Measurements from ENCODE around the gene ALPI. TPM values are rescaled to one million over a fixed set of nuclear protein-coding genes. Genes with fewer than 3 reads are reported as not detected.
"Not testable (repeated sequence)": the region's sequence is repeated elsewhere in the genome, so short reads cannot be mapped to it uniquely, and the experiment has no call there.

The ALPI gene
- total RNA-seq, 1 experiment from 2014 or later: not detected

DNA sequence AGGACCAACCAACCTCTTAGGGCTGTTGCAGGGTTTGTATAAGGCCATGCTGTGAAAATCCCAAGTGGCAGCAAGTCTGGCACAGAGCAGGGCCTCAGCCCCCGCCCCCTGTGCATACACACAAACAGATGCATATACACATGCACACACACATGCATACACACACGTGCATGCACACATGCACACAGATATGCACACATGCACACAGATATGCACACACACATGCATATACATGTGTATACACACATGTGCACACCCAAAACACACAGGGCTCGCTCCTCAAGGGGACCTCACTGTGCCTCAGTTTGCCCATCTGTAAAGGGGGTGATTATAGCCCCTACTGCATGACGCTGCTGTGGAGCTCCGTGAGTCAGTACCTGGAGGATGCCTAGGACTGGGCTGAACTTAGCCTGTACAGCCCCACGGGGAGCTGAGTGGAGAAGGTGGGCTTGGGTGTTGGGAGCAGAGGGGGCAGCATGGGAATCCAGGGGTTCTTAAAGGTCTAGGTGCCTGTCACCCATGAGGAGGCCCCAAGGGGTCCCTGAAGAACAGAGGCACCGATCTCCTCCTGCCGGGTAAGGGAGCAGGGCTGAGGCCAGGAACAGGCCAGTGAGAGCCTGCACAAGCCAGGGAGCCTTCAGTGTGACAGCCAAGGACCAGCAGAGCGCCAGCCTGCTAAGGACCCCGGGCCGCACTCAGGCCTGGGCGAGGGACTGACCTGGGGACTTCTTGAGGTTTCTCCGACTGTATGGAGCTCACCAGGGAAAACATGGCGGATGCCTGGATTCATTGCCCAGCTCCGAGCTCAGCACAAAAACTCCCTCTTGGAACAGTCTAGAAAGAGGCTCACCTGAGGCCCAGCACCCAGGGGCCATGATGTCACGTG is 24.0 kb upstream of the ALPI start:
- no TSS peak for BruUV-seq (replicated peaks)
- DNase-seq: no peak
- Histone ChIP-seq H3K79me2 (ENCODE audit: low read depth) (no peaks in the 10 kb centered on the region), H3K27ac (no peak overlapping the region), H3K9me3 (ENCODE audit: insufficient read depth, low read depth) (no peaks in the 10 kb centered on the region), H2AFZ (no peak overlapping the region), H3K36me3 (ENCODE audit: low read depth) (no peaks in the 10 kb centered on the region), H3K27me3 (ENCODE audit: insufficient read depth, low read depth) (no peaks in the 10 kb centered on the region), H3K4me1 (replicated peaks; ENCODE audit: insufficient read depth) (peaks cover 10% of the 10 kb centered on the region), H3K9me2 (ENCODE audit: insufficient read depth) (no peaks in the 10 kb centered on the region), H3K4me2 (no peak overlapping the region), H3F3A (ENCODE audit: insufficient read depth, low read depth) (no peaks in the 10 kb centered on the region), H3K4me3 (no peak overlapping the region), H4K20me1 (ENCODE audit: insufficient read depth) (no peaks in the 10 kb centered on the region)
- ChIA-PET POLR2A (ENCODE audit: unreplicated experiment) (no interaction called here), CTCF (interaction anchor here (0.6 kb wide), 2 partner anchors 46 to 59 kb away, joined by 3 to 12 read pairs; no protein-coding TSS in a partner anchor)
- intact Hi-C loops (cut with micrococcal nuclease; ENCODE audit: unreplicated experiment): no loop called here
- TF ChIP-seq, protein P1, sequence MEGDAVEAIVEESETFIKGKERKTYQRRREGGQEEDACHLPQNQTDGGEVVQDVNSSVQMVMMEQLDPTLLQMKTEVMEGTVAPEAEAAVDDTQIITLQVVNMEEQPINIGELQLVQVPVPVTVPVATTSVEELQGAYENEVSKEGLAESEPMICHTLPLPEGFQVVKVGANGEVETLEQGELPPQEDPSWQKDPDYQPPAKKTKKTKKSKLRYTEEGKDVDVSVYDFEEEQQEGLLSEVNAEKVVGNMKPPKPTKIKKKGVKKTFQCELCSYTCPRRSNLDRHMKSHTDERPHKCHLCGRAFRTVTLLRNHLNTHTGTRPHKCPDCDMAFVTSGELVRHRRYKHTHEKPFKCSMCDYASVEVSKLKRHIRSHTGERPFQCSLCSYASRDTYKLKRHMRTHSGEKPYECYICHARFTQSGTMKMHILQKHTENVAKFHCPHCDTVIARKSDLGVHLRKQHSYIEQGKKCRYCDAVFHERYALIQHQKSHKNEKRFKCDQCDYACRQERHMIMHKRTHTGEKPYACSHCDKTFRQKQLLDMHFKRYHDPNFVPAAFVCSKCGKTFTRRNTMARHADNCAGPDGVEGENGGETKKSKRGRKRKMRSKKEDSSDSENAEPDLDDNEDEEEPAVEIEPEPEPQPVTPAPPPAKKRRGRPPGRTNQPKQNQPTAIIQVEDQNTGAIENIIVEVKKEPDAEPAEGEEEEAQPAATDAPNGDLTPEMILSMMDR (conservative IDR thresholded peaks at IDR 0.05): no peak
- no peak for TF ChIP-seq EZH2 (IDR thresholded peaks at IDR 0.05; ENCODE audit: low read depth)

- DNase-seq: no peak
- Histone ChIP-seq H3K36me3 (ENCODE audit: low read depth) (no peaks in the 10 kb centered on the region), H3K79me2 (ENCODE audit: low read depth) (no peaks in the 10 kb centered on the region), H4K20me1 (ENCODE audit: insufficient read depth) (no peaks in the 10 kb centered on the region), H3K4me3 (no peak overlapping the region), H3K4me2 (no peak overlapping the region), H2AFZ (no peak overlapping the region), H3K9me3 (ENCODE audit: insufficient read depth, low read depth) (no peaks in the 10 kb centered on the region), H3F3A (ENCODE audit: insufficient read depth, low read depth) (no peaks in the 10 kb centered on the region), H3K27me3 (ENCODE audit: insufficient read depth, low read depth) (no peaks in the 10 kb centered on the region), H3K9me2 (ENCODE audit: insufficient read depth) (no peaks in the 10 kb centered on the region), H3K27ac (no peak overlapping the region), H3K4me1 (replicated peaks; ENCODE audit: insufficient read depth) (peaks cover 10% of the 10 kb centered on the region)
- no TSS peak for BruUV-seq (replicated peaks)
- ChIA-PET CTCF (interaction anchor here (0.6 kb wide), 1 partner anchor 47 kb away, joined by 12 read pairs; no protein-coding TSS in a partner anchor), POLR2A (ENCODE audit: unreplicated experiment) (no interaction called here)
- TF ChIP-seq, protein P1 (conservative IDR thresholded peaks at IDR 0.05): 0 out of 2 replicates have a peak, but pooled peaks have one; percentile 26
- no peak for TF ChIP-seq EZH2 (IDR thresholded peaks at IDR 0.05; ENCODE audit: low read depth)
- intact Hi-C loops (cut with micrococcal nuclease; ENCODE audit: unreplicated experiment): no loop called here
Measured at GRCh38 chr2:232432598-232433184, 23.3 kb upstream of the ALPI start.

GRCh38 chr2:232433622-232434021 is 22.3 kb upstream of the ALPI start:
- H3K4me2 ChIP-seq; H3K9me3 ChIP-seq (ENCODE audit: insufficient read depth, low read depth); POLR2A ChIA-PET (ENCODE audit: unreplicated experiment); H3K9me2 ChIP-seq (ENCODE audit: insufficient read depth); CTCF ChIA-PET; H3F3A ChIP-seq (ENCODE audit: insufficient read depth, low read depth); H2AFZ ChIP-seq; H3K27ac ChIP-seq; H4K20me1 ChIP-seq (ENCODE audit: insufficient read depth); H3K4me3 ChIP-seq; BruUV-seq (replicated peaks); H3K36me3 ChIP-seq (ENCODE audit: low read depth); H3K27me3 ChIP-seq (ENCODE audit: insufficient read depth, low read depth); intact Hi-C loops (cut with micrococcal nuclease; ENCODE audit: unreplicated experiment); DNase-seq; H3K4me1 ChIP-seq (replicated peaks; ENCODE audit: insufficient read depth); H3K79me2 ChIP-seq (ENCODE audit: low read depth): not testable (repeated sequence)

Data from PC-9 (cell line).